ENCODE results near the gene SMG1.
"Not testable (repeated sequence)": the region's sequence is repeated elsewhere in the genome, so short reads cannot be mapped to it uniquely, and the experiment has no call there.

The SMG1 gene

DNA sequence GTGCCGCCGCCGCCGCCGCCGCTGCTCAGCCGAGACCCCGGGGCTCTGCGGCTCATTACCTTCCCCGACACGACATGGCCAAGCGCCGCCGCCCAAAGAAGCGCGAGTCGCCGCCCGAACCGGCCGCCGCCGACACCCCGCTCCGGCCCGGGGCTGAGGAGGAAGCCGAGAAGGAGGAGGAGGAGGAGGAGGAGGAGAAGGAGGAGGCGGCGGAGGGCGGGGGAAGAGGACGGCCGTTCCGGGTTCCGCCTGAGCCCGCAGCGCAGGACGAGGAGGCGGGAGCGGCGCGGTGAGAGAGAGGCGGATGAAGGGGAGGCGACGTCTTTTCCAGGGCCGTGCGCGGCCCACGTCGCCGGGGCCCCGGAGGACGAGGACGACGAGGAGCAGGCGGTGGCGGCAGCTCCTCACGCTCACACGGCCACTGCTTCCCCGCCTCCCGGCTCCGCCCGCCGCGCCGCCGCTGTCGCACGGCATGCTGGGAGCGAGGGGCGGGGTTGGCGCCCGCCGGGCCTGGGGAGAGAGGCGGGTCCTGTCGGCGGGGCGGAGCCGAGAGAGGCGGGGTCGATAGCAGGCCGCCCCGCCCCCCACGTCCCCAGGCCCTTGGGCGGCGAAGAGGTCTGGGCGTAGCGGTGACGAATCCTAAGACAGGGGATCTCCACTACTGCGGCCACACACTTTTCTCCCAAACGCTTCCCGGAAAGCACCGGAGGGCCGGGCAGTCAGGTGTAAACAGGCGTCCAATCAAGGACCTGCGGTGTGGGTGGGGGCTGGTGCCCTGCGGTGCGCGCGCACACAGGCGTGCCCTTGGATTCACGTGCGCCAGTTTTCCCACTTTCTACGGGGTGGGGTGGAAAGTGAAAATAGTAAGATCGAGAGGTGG is at the start of gene SMG1:
Gene SMG1 (minus strand): TSS at position 423 of the 880 bp plus-strand sequence. CDS start 367 bp downstream, at position 56.
- DNase-seq: peak; percentile 95

DNA sequence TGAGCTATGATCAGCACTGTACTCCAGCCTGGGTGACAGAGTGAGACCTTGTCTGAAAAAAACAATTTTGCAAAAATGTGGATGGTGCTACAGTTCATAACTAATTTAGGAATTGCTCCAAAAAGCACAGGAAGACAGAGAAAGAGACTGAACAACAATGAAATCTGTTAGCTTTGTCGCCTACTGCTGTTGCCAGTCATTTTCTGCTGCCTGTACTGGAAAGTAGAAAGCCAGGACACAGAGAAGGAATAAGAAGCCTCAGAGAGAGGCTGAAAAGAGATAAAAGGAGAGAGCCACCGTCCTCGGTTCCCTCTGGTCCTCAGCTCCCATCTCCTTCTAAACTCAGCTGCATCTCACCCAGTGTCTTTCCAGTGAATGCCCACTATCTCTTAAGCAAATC is 48.9 kb upstream of the SMG1 start:
- DNase-seq: no peak

DNA sequence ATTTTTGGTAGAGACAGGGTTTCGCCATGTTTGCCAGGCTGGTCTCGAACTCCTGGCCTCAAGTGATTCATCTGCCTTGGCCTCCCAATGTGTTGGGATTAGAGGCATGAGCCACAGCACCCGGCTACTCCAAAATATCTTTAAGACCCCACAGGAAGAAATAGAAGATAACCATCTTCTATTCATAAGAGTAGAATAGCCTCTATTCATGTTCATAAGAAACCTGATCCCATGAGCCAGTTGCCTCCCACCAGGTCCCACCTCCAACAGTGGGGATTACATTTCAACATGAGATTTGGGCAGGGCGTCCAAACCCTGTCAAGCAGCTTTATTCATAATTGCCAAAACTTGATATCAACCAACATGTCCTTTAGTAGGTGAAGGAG is 43.6 kb upstream of the SMG1 start:
- no peak for DNase-seq

DNA sequence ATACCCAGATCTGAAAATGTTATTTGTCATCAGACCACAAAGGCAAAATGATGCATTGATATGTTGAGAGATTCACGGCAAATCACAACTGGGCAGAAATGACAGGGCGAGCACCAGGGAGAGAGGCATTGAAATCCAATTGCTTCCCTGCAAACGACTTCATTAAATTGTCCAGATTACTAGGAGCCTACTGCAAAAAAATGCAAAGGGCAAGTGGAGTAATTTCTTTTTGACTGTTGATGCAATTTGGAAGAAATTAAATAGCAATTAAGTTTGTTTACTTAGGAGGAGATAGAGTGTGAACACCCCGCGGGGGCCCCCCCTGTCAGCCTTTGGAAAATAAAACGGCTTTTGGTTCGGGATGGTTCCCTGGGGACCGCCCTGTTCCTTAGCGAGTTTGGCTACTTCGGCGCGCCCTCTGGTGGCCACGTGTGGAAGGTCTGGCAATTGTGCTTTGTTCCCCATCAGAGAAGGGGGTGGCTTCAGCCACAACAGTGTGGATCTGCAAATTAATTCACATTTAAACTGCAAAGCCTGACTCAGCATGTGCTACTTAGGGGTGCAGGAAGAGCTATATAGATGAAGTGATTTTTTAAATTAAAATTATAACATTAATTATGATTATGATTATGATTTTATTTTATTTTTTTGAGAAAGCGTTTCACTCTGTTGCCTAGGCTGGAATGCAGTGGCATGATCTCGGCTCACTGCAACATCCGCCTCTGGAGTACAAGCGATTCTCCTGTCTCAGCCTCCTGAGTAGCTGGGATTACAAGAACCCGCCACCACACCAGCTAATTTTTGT is 43.0 kb upstream of the SMG1 start:
- DNase-seq: peak; percentile 86

DNA sequence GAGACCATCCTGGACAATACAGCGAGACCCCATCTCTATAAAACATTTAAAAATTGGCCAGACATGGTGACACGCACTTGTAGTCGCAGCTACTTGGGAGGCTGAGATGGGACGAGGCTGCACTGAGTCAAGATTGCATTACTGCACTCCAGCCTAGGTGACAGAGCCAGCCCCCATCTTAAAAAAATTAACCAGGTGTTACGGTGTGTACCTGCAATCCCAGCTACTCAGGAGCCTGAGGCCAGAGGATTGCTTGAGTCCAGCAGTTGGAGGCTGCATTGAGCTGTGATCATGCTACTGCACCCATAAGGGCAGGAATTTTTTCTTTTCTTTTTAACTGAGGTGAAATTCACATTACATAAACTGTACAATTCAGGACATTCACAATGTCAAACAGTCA is 40.6 kb upstream of the SMG1 start:
- DNase-seq: no peak

DNA sequence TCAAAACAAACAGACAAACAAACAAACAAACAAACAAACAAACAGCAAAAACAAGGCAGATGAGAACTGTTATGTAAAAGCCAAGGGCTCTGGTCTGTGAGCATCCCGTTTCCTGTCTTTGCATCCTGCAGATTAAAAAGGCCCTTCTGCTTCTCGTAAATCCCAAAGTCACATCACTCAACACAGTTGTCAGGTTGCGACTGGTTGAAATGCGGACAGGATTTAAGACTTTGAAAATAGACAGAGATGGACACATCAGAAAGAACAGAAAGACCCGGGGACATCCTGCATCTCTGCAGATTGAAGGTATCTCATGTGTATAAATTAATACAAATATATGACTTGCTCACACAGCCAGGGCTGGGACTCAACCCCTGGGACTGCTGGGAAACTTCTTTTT is 39.3 kb upstream of the SMG1 start:
- DNase-seq: no peak

DNA sequence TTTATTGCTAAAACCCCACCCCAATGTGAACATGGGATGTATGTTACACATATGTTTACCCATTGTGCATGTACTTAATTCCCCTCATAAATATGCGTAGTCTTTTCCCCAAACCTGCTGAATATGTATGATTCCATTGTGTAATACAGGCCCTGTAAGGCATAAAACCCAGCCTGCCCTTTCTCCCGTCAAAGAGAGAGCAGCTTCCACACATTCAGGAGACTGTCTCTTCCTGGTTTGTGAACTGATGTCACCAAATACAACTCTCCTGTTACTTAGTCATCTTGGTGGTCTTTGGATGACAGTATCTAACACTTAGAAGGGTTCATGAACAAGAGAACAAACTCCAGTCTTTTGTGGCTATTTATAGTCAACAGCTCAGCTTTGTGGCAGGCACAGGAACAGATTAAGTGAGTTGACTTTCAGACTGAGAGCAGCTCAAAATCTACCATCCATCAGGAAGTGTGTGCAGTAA is 32.9 kb upstream of the SMG1 start:
- no peak for DNase-seq

DNA sequence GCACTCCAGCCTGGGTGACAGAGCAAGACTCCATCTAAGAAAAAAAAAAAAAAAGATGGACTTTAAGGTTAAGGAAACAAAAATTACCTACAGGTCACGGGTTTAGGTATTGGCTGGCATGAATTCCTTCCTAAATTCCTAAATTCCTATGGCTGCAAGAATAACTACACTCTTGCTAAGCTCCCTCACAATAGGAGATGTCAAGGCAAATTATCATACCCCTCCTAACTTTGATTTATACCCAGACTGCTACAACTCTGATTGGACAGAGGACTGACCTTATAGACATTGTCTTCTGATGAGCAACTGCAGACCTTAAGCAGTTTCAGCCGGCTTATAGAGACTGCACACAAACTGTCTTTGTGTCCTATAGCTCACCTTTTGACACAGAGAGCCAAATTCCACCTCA is 32.4 kb upstream of the SMG1 start:
- DNase-seq: no peak

DNA sequence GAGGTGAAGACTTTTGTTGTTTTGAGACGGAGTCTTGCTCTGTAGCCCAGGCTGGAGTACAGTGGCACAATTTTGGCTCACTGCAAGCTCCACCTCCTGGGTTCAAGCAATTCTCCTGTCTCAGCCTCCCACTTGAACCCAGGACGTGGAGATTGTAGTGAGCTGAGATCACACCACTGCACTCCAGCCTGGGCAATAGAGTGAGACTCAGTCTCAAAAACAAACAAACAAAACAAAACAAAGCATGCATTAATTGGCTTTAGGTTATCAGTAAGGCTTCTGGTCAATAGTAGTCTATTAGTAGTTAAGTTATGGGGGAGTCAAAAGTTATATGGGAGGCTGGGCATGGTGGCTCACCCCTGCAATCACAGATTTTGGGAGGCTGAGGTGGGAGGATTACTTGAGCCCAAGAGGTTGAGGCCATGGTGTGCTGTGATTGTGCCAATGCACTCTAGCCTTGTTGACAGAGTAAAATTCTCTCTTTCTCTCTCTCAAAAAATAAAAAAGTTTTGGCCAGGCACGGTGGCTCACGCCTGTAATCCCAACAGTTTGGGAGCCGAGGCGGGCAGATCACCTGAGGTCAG is 30.5 kb upstream of the SMG1 start:
- not testable (repeated sequence) for DNase-seq

DNA sequence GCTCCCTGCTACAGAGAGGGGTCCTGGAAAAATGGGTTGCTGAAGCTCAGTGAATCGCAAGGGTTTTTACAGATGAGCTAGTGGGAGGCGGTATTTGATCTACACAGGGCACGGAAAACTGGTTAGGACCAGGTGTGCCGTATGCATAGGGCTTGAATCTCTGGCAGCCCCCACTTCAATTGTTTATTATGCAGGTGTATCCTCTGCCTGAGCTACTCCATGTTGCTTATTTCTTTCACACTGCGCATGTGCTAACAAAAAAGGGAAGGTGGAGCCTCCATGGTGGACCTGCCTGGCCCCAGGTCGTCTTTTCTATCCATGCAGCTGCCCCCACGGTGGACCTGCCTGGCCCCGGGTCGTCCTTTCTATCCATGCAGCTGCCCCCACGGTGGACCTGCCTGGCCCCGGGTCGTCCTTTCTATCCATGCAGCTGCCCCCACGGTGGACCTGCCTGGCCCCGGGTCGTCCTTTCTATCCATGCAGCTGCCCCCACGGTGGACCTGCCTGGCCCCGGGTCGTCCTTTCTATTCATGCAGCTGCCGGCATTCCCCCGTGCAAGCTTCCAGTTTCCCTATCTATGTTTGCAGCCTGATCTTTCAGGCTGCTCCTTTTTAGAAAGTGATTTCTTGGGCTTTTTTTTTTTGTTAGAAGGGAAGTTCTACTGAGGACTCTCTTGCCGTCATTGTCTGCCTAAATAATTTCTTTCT is 29.8 kb upstream of the SMG1 start:
- DNase-seq: peak; percentile 25

DNA sequence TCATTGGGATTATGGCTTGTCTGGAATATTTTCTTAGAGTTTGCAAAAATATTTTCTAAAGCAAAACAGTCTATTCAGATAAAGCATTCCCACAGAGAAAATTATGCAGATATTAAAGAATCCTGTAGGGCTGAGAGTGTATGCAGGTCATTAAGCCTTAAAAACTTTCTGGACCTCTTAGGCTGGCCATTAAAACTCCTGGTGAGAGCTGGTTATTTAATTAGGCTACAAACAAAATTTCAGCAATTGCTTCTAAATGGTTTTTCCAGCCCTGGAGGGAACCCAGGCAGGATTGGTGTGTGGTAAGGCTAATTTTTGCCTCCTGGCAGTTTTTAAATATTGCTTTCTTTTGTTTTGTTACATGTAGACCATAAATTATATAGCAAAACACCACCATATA is 27.3 kb upstream of the SMG1 start:
- DNase-seq: no peak

DNA sequence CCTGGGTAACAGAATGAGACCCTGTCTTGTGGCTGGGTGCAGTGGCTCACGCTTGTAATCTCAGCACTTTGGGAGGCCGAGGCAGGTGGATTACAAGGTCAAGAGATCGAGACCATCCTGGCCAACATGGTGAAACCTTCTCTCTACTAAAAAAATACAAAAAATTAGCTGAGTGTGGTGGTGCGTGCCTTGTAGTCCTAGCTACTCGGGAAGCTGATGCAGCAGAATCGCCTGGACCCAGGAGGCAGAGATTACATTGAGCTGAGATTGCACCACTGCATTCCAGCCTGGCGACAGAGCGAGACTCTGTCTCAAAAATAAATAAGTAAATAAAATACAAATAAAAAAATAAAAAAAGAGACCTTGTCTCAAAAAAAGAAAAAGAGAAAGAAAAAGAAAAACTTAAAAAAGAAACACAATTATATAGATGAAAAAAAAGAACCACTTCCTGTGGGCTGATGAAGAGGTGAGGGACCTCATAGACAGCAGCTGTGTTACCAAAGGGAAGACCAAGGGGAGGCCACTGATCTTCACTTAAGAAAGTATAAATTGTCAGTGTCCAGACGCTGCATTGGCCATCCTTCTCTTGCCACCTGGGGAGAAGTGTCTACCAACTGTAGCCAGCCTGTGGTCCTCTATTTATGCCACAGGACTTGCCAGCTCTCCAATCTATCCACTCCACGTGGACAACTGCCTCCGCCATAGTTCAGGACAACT is 24.4 kb upstream of the SMG1 start:
- DNase-seq: no peak

DNA sequence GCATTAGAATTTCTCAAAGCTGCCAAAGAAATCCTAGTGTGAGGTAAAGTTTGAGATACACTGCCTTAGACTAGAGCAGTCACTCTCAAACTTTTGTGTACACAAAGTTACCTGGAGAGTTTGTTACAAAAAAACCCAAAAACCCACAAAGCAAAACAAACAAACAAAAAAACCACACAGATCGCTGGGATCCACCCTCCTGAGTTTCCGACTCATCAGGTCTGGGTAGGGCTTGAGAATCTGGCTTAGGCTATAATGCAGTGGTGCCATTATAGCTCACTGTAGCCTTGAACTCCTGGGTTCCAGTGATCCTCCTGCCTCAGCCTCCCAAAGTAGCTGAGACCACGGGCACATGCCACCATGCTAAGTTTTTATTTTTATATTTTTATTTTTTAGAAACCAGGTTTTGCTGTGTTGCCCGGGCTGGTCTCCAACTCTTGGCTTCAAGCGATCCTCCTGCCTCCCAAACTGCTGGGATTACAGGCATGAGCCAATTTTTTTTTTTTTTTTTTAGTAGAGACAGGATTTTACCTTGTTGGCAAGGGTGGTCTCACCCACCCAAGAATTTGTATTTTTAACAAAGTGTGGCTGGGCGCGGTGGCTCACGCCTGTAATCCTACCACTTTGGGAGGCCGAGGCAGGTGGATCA is 22.3 kb upstream of the SMG1 start:
- no peak for DNase-seq

DNA sequence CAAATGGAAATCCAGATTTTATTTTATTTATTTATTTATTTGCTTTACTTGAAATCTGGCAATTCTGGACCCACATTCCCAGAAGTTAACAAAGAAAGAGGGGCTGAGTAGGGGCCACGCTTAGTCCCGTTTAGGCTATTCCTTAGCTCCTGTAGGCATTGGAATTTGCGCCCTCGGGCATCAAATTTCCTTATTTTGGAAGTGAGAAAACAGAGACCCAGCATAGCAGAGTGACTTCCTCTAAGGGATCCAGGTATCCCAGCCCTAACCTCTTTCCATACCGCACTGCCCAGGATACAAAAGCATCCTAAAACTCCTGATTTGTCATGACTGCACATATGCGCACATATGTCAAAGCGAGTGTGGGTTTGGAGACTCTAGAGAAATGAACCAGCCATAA is 19.0 kb upstream of the SMG1 start:
- no peak for DNase-seq

DNA sequence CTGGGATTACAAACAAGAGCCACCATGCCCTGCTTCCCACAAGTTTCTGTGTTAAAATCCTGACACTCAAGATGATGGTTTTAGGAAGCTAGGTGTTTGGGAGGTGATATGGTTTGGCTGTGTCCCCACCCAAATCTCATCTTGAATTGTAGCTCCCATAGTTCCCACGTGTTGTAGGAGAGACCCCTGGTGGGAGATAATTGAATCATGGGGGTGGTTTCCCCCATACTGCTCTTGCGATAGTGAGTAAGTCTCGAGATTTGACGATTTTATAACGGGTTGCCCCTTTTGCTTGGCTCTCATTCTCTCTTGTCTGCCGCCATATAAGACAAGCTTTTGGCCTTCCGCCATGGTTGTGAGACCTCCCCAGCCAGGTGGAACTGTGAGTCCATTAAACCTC is 17.2 kb upstream of the SMG1 start:
- no peak for DNase-seq

DNA sequence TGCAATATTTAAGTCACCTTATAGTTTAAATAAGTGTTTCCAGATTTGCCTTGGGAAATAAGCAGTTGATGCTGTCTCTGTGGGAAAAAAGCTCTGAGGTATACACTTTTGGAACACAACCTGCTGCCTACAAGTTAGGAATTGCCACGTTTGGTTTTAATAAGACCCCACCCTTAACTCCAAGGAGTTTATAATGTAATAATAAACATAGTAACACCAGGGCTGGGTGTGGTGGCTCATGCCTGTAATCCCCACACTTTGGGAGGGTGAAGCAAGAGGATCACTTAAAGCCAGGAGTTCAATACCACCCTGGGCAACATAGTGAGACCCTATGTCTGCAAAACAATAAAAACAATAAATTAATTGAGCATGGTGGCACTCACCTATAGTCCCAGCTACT is 15.9 kb upstream of the SMG1 start:
- DNase-seq: no peak

DNA sequence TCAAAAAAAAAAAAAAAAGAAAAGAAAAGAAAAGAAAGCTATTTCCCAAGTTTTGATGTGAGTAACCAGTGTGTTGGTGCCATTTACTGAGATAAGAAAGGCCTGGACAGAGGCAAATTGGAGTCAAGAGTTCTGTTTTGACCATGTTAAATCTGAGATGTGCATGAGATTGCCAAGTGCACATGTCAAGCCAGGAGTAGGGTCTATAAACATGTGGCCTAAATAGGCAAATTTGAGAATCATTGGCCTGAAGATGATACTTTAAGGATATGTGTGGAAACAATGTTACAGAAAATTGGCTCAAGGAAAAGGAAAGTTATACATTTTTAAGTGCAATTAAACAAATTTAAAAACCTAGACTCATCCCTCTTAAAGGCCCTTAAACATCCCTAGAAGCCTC is 15.3 kb upstream of the SMG1 start:
- DNase-seq: no peak

DNA sequence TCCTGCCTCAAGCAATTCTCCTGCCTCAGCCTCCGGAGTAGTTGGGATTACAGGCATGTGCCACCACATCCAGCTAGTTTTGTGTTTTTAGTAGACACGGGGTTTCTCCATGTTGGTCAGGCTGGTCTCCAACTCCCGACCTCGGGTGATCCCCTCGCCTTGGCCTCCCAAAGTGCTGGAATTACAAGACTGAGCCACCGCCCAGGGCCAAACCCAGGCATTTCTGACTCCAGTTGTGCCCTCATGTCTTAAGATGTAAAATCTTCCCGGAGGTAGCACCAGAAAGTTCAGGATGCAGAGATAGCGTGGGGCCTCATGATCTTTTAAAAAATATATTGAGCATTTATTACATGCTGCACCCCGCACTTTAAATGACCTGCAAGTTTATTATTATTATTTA is 12.8 kb upstream of the SMG1 start:
- no peak for DNase-seq

DNA sequence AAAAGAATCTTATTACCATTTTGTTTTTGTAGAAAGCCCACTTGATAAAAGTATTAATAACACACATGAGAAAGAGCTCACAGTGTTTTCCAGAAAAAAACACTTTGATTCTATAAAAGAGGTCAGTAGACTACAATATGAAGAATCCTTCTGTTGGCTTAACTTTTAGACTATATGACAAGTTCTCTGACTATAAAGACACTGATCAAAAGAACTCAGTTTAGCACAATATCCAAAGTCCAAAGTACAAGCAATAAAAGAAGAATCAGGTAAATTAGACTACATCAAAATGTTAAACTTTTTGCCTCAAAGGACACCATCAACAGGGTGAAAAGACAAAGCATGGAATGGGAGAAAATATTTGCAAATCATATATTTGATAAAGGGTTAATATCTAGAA is 11.2 kb upstream of the SMG1 start:
- DNase-seq: no peak

DNA sequence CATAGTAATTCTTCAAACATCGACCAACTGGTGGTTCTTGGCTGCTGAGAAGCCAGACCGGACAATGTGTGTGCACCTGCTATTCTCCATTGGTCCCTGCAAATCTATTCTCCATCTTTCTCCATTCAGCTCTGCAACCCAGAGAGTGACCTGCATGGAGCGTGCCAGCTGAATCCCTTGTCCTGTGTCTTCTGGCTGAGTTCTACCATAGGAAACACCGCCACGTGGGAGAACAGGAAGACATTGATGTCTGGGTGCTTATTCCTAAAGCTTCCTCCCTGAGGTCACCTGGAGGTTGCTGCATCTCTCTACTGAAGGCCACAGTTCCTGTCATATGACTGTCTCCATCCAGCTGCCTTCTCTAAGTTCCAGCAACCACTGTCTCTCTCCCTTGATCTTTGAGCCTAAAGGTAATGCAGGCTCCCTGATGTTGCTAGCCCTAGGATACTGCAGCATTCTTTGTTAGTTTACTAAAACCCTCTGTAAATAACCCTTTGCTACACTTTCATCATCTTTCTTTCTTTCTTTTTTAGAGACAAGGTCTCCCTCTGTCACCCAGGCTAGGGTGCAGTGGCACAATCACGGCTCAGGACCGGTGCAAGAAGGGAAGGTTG is 10.6 kb upstream of the SMG1 start:
- no peak for DNase-seq

DNA sequence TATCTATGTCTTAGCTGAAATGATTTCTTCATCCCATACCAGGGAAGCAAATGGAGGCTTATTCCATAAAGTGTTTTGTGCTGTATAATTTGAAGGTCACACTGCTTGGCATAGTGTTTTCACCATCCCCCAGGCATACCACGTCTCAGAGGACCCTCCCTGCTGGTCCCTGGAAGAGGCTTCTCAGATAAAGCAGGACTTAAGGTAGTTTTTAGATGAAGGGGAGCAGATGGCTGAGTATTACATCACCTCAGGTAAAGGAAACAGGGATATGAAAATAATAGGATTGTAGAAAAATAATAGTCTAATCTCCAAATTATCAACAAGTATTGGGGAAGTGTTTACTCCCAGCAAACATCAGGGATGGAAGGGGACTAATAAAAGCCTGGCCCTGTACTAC is 7.3 kb upstream of the SMG1 start:
- no peak for DNase-seq

Measured in activated CD4-positive, alpha-beta T cell treated with anti-CD3 and anti-CD28 coated beads for 48 hours (primary cell).